ENCODE results near the gene DCHS1.

DCHS1 gene

DNA sequence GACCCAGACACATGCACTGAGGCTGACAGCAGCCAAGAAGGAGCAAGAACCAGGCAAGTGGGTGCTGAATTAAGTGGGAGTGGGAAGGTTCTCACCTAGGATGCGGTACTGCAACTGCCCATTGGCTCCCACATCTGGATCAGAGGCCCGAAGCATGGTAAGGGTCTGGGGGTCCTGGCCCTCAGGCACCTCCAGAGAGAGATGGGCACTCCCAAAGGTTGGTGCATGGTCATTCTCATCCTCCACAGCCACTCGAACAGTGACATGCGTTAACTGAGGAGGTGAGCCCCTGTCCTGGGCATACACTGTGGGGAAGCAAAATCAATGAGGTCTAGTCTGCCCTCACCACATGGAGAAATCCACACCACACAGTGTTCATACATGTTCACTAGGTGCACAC is 27.1 kb downstream of the DCHS1 start:
- H3K27me3 ChIP-seq = no peaks in the 10 kb centered on the region
- no peaks in the 10 kb centered on the region for H3K4me1 ChIP-seq
- DNase-seq = no peak
- H3K9me3 ChIP-seq = no peaks in the 10 kb centered on the region
- H3K27ac ChIP-seq = no peak overlapping the region
- no peak for TF ChIP-seq CTCF (IDR thresholded peaks at IDR 0.05)
- intact Hi-C loops (cut with DNase I; ENCODE audit: low total_unique reads) = no loop called here
- H3K4me3 ChIP-seq = no peak overlapping the region
- H3K36me3 ChIP-seq = peaks cover 23 to 95% (median 81%) of the 10 kb centered on the region in 3 donors

GRCh38 chr11:6627762-6628241 is 27.8 kb downstream of the DCHS1 start:
- Histone ChIP-seq H3K27ac (no peak overlapping the region), H3K27me3 (no peaks in the 10 kb centered on the region), H3K36me3 (peaks cover 23 to 95% (median 83%) of the 10 kb centered on the region in 3 donors), H3K4me1 (no peaks in the 10 kb centered on the region), H3K4me3 (no peak overlapping the region), H3K9me3 (no peaks in the 10 kb centered on the region)
- TF ChIP-seq CTCF (IDR thresholded peaks at IDR 0.05) = no peak
- no peak for DNase-seq
- intact Hi-C loops (cut with DNase I; ENCODE audit: low total_unique reads) = no loop called here

- intact Hi-C loops (cut with DNase I; ENCODE audit: low total_unique reads) = loop anchor here (1.0 kb wide), 1 partner anchor 57 kb away; no protein-coding TSS in a partner anchor
- no peak for DNase-seq
- no peak overlapping the region for H3K27ac ChIP-seq
Measured at GRCh38 chr11:6626971-6627761, 28.4 kb downstream of the DCHS1 start.

GRCh38 chr11:6625832-6626420 is 29.7 kb downstream of the DCHS1 start:
- Histone ChIP-seq H3K36me3 (peaks cover 15 to 82% (median 65%) of the 10 kb centered on the region in 3 donors), H3K4me1 (no peaks in the 10 kb centered on the region), H3K9me3 (no peaks in the 10 kb centered on the region), H3K27me3 (no peaks in the 10 kb centered on the region), H3K27ac (no peak overlapping the region), H3K4me3 (no peak overlapping the region)
- intact Hi-C loops (cut with DNase I; ENCODE audit: low total_unique reads) = loop anchor here (1.0 kb wide), 1 partner anchor 58 kb away; no protein-coding TSS in a partner anchor
- TF ChIP-seq CTCF (IDR thresholded peaks at IDR 0.05) = no peak
- no peak for DNase-seq

More at GRCh38 chr11:6626971-6627761, 28.4 kb downstream of the DCHS1 start:
- H3K4me3 ChIP-seq = no peak overlapping the region
- no peaks in the 10 kb centered on the region for H3K9me3 ChIP-seq
- H3K4me1 ChIP-seq = no peaks in the 10 kb centered on the region
- TF ChIP-seq CTCF (IDR thresholded peaks at IDR 0.05) = no peak
- peaks cover 18 to 94% (median 78%) of the 10 kb centered on the region in 3 donors for H3K36me3 ChIP-seq
- no peaks in the 10 kb centered on the region for H3K27me3 ChIP-seq

DNA sequence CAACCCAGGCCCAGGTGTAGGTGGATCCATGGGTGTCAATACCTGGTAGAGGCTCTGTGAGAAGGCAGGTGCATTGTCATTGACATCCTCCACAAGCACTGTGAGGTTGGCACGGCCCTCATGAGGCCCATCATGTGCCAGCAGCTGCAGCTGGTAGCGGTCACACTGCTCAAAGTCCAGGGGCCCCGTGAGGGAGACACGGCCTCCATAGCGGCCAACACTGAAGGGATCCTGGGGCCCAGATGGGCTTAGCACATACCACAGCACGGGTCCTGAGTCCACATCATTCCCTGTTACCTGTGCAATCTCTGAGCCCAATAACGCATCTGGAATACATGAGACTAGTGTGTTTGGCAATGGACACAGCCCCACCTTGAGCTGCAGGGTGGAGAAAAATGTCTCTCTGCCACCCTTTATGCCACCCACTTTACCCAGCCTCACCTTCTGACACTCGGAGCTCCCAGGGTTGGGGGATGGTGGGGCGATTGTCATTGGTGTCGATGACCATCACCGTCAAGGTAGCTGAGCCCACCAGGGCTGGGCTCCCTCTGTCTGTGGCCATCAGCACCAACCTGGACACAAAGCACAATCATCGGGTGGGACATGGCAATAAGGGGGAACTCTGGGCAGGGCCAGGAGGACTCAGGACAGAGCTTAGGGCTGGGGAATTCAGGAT is 30.3 kb downstream of the DCHS1 start:
- intact Hi-C loops (cut with DNase I; ENCODE audit: low total_unique reads) = no loop called here
- Histone ChIP-seq H3K9me3 (no peaks in the 10 kb centered on the region), H3K36me3 (peaks cover 15 to 76% (median 62%) of the 10 kb centered on the region in 3 donors), H3K4me1 (no peaks in the 10 kb centered on the region), H3K27me3 (no peaks in the 10 kb centered on the region), H3K27ac (no peak overlapping the region), H3K4me3 (no peak overlapping the region)
- DNase-seq = no peak
- no peak for TF ChIP-seq CTCF (IDR thresholded peaks at IDR 0.05)

Data from tibial artery (tissue), 4 donors.